Tibial nerve (tissue), 4 donors: ENCODE data around the gene FAM114A1.

ENCODE experiments used
- CTCF ChIP-seq, 5 experiments: fragments of 200-600 bp in 3 of 5; fragments of 450-650 bp in 2 of 5; sonication (generic) in 3 of 5; IDR thresholded peaks; one replicate each; pipeline ENCODE4 v1.5.1; 2016 to 2019; ENCODE audit warnings: antibody characterized with exemption in 5 of 5, mild to moderate bottlenecking in 3 of 5, moderate library complexity in 2 of 5
- EP300 ChIP-seq, 2 donors: sonication (generic); formaldehyde crosslinking; IDR thresholded peaks; one replicate each; pipeline ENCODE4 v1.6.1; 2017; ENCODE audit warnings: antibody characterized with exemption in 2 of 2, mild to moderate bottlenecking in 1 of 2
- POLR2A ChIP-seq, 2 donors: fragments of 450-650 bp; IDR thresholded peaks; one replicate each; pipeline ENCODE4 v1.6.1; 2017; ENCODE audit warnings: antibody characterized with exemption in 2 of 2, mild to moderate bottlenecking in 2 of 2, moderate library complexity in 2 of 2

GRCh38 chr4:38951598-38951997, 84.0 kb downstream of the FAM114A1 start:
- no peak for TF ChIP-seq POLR2A (IDR thresholded peaks at IDR 0.05)
- no peak for TF ChIP-seq CTCF (IDR thresholded peaks at IDR 0.05)
- no peak for TF ChIP-seq EP300 (IDR thresholded peaks at IDR 0.05)
